ENCODE measurements around the gene PIEZO1. TPM values are rescaled to one million over a fixed set of nuclear protein-coding genes. Genes with fewer than 3 reads are reported as not detected.
A peak's percentile ranks its signal among the peaks of the same experiment; 100 is the strongest.

The PIEZO1 gene
- total RNA-seq, 1 donor from 2014 or later = 37.7 TPM

GRCh38 chr16:88810912-88811768 is 26.1 kb upstream of the PIEZO1 start:
- TF ChIP-seq, protein P1, sequence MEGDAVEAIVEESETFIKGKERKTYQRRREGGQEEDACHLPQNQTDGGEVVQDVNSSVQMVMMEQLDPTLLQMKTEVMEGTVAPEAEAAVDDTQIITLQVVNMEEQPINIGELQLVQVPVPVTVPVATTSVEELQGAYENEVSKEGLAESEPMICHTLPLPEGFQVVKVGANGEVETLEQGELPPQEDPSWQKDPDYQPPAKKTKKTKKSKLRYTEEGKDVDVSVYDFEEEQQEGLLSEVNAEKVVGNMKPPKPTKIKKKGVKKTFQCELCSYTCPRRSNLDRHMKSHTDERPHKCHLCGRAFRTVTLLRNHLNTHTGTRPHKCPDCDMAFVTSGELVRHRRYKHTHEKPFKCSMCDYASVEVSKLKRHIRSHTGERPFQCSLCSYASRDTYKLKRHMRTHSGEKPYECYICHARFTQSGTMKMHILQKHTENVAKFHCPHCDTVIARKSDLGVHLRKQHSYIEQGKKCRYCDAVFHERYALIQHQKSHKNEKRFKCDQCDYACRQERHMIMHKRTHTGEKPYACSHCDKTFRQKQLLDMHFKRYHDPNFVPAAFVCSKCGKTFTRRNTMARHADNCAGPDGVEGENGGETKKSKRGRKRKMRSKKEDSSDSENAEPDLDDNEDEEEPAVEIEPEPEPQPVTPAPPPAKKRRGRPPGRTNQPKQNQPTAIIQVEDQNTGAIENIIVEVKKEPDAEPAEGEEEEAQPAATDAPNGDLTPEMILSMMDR (IDR thresholded peaks at IDR 0.05; ENCODE audit: unreplicated experiment) = no peak
- peak; percentile 42 for DNase-seq (ENCODE audit: low spot score, unreplicated experiment)
- Mint-ChIP-seq H3K36me3 (ENCODE audit: insufficient read depth) (no peaks in the 10 kb centered on the region), H3K27me3 (no peaks in the 10 kb centered on the region), H3K4me3 (ENCODE audit: low read depth) (peak overlapping the region; percentile 85), H3K4me1 (ENCODE audit: low read depth) (peaks cover 4% of the 10 kb centered on the region), H3K9me3 (ENCODE audit: low read depth) (no peaks in the 10 kb centered on the region), H3K27ac (peak overlapping the region; percentile 84)

GRCh38 chr16:88810166-88810911 is 25.3 kb upstream of the PIEZO1 start:
- no peak for DNase-seq (ENCODE audit: low spot score, unreplicated experiment)
- Mint-ChIP-seq H3K27me3 (no peaks in the 10 kb centered on the region), H3K9me3 (ENCODE audit: low read depth) (no peaks in the 10 kb centered on the region), H3K4me3 (ENCODE audit: low read depth) (peak overlapping the region; percentile 85), H3K4me1 (ENCODE audit: low read depth) (peaks cover 4% of the 10 kb centered on the region), H3K36me3 (ENCODE audit: insufficient read depth) (no peaks in the 10 kb centered on the region), H3K27ac (peak overlapping the region; percentile 81)
- TF ChIP-seq, protein P1 (IDR thresholded peaks at IDR 0.05; ENCODE audit: unreplicated experiment) = no peak

GRCh38 chr16:88809676-88810165 is 24.7 kb upstream of the PIEZO1 start:
- Mint-ChIP-seq H3K27ac (no peak overlapping the region), H3K4me1 (ENCODE audit: low read depth) (peaks cover 4% of the 10 kb centered on the region), H3K27me3 (no peaks in the 10 kb centered on the region), H3K4me3 (ENCODE audit: low read depth) (no peak overlapping the region), H3K9me3 (ENCODE audit: low read depth) (no peaks in the 10 kb centered on the region), H3K36me3 (ENCODE audit: insufficient read depth) (no peaks in the 10 kb centered on the region)
- DNase-seq (ENCODE audit: low spot score, unreplicated experiment) = no peak
- TF ChIP-seq, protein P1 (IDR thresholded peaks at IDR 0.05; ENCODE audit: unreplicated experiment) = no peak

DNA sequence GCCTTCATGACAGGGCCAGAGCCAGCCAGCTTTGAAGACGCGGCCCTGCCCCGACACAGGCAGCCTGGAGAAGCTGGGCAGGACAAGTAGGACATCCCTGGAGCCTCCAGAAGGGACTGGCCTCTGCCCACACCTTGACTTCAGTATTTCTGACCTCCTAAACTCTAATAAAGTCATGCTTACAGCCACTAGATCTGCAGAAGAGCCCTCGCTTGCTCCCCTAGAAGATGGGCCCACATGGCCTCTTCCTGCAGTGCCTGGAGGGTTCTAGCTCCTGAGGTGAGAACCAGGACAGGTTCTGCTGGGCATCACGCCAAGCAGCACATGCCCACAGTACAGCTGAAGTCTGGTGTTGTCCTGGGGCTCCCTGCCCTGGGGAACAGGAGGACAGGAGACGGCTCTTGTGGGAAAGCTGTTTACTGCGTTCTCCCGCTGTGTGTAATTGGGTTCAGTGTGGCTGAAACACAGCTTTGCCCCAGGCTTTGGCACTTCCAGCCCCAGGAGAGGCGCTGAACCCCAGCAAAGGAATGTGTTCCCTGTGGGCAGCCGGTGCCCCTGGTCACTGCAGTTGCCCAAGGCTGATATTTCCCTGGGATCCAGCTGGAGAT is 24.2 kb upstream of the PIEZO1 start:
- H3K27ac Mint-ChIP-seq = no peak overlapping the region
- DNase-seq (ENCODE audit: low spot score, unreplicated experiment) = no peak
- no peaks in the 10 kb centered on the region for H3K9me3 Mint-ChIP-seq (ENCODE audit: low read depth)
- H3K4me1 Mint-ChIP-seq (ENCODE audit: low read depth) = peaks cover 4% of the 10 kb centered on the region
- no peaks in the 10 kb centered on the region for H3K36me3 Mint-ChIP-seq (ENCODE audit: insufficient read depth)
- no peak overlapping the region for H3K4me3 Mint-ChIP-seq (ENCODE audit: low read depth)
- no peaks in the 10 kb centered on the region for H3K27me3 Mint-ChIP-seq
- TF ChIP-seq, protein P1 (IDR thresholded peaks at IDR 0.05; ENCODE audit: unreplicated experiment) = no peak
